ENCODE results near the gene GATAD2A.

- TF ChIP-seq CTCF (IDR thresholded peaks at IDR 0.05; ENCODE audit: low read depth, low read length) (no peak), EZH2phosphoT487 (IDR thresholded peaks at IDR 0.05; ENCODE audit: low read depth) (no peak)
Observed at GRCh38 chr19:19405971-19406877, 749 bp downstream of the GATAD2A start.
